ENCODE results near the gene DCTPP1. TPM values are rescaled to one million over a fixed set of nuclear protein-coding genes. Genes with fewer than 3 reads are reported as not detected.

Gene DCTPP1
- total and polyA plus RNA-seq, 2 of the 13 experiments (the other 11 are each of a cell fraction or from before 2014, with no cell fraction given), result 54.8 to 74.4 TPM

DNA sequence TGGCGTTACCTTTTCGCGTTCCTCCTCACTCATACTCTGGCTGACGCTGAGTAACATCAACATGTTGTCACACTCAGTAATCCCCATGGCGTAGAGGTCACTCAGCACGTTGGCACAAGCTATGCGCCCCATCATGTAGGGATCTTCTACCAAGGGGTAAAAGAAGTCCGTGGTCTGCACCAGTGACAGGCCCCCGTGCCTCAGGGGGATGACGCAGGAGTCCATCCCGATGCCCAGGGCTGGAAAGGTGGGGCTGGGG lies 15.2 kb upstream of the DCTPP1 start (continued):
- TF ChIP-seq MAFK (conservative IDR thresholded peaks at IDR 0.05 in 1 of 2, IDR thresholded peaks at IDR 0.05 in 1 of 2; ENCODE audit: low read length in 2 of 2) (no peak), ZNF24 (IDR thresholded peaks at IDR 0.05) (no peak), ZNF564 (CRISPR knock-in tag; IDR thresholded peaks at IDR 0.05) (no peak), JARID2 (CRISPR knock-in tag; IDR thresholded peaks at IDR 0.05; ENCODE audit: insufficient replicate concordance) (no peak), PAF1 (CRISPR knock-in tag; IDR thresholded peaks at IDR 0.05) (peak; percentile 36; the same call in 1 of the 2 replicates), ZNF879 (CRISPR knock-in tag; IDR thresholded peaks at IDR 0.05) (no peak), MLLT10 (CRISPR knock-in tag; IDR thresholded peaks at IDR 0.05) (no peak), POLR2AphosphoS2 (IDR thresholded peaks at IDR 0.05; ENCODE audit: low read depth, low read length) (no peak)

GRCh38 chr16:30444231-30445148 lies 14.7 kb upstream of the DCTPP1 start:
- ChIA-PET POLR2A (interaction anchor here (0.5 to 4.2 kb wide), 18 partner anchors 11 to 166 kb away, joined by 3 to 36 read pairs (median 4); partner anchors contain the start of genes DCTPP1, ITGAL, ZNF688 and ZNF689), CTCF (ENCODE audit: low intra/inter-chr PET ratio, low total read pairs) (interaction anchor here (1.6 kb wide), 1 partner anchor 14 kb away, joined by 4 read pairs; the partner anchor contains the start of gene DCTPP1)
- peaks cover 24% of the 10 kb centered on the region for H4K20me1 ChIP-seq (ENCODE audit: insufficient read depth, low read length)
- H3K4me3 ChIP-seq (replicated peaks in 1 of 3; ENCODE audit: insufficient read depth in 1 of 3, low read depth in 2 of 3, low read length in 3 of 3), result peak overlapping the region; percentile 86 to 92 (median 91)
- no peak for DNase-seq (ENCODE audit: low spot score)
- H2AFZ ChIP-seq (ENCODE audit: low read length), result no peak overlapping the region
- peak overlapping the region; percentile 87 for H3K4me2 ChIP-seq (ENCODE audit: low read depth, low read length)
- TSS peak; percentile 79 for BruUV-seq (replicated peaks)
- H3K27ac ChIP-seq (ENCODE audit: extremely low read length, insufficient read depth, low read length), result peak overlapping the region; percentile 95
- no peaks in the 10 kb centered on the region for H3K9me3 ChIP-seq (ENCODE audit: low read length)
- peak overlapping the region; percentile 96 for H3K9ac ChIP-seq (ENCODE audit: insufficient read depth, low read depth, low read length)
- H3K4me1 ChIP-seq (ENCODE audit: insufficient read depth, low read length), result peaks cover 86% of the 10 kb centered on the region
- no peaks in the 10 kb centered on the region; a peak in 1 of 5 replicates for H3K27me3 ChIP-seq (ENCODE audit: control insufficient read depth in 1 of 2, insufficient read depth in 2 of 2, low read length in 2 of 2)
- intact Hi-C loops (cut with micrococcal nuclease; ENCODE audit: unreplicated experiment), result no loop called here
- peaks cover 27% of the 10 kb centered on the region for H3K79me2 ChIP-seq (ENCODE audit: insufficient read depth, low read length)
- no peaks in the 10 kb centered on the region; a peak in 2 of 5 replicates for H3K36me3 ChIP-seq (replicated peaks in 1 of 2; ENCODE audit: control insufficient read depth in 1 of 2, insufficient read depth in 2 of 2, low read length in 2 of 2)
- in situ Hi-C loops (cut with HindIII; ENCODE audit: extremely low pct_ligation_motif_present, low pct_unique_long_range_greater_than_20kb), result no loop called here
- no peak for FAIRE-seq
- ATAC-seq, result no peak
- WGBS (ENCODE audit: low lambda C conversion rate), result 51% methylated on average over 29 of the region's 29 CpGs
- no peak for TF ChIP-seq ZNF362 (CRISPR knock-in tag; IDR thresholded peaks at IDR 0.05; ENCODE audit: borderline replicate concordance)
- no peak for TF ChIP-seq RBM39 (IDR thresholded peaks at IDR 0.05; ENCODE audit: low read depth, low read length, poor library complexity, severe bottlenecking)
- TF ChIP-seq KMT2B (CRISPR knock-in tag; IDR thresholded peaks at IDR 0.05), result no peak
- TF ChIP-seq HDAC6 (IDR thresholded peaks at IDR 0.05; ENCODE audit: low read depth, low read length), result no peak
- no peak for TF ChIP-seq ZNF20 (CRISPR knock-in tag; IDR thresholded peaks at IDR 0.05)
- TF ChIP-seq, protein P1, sequence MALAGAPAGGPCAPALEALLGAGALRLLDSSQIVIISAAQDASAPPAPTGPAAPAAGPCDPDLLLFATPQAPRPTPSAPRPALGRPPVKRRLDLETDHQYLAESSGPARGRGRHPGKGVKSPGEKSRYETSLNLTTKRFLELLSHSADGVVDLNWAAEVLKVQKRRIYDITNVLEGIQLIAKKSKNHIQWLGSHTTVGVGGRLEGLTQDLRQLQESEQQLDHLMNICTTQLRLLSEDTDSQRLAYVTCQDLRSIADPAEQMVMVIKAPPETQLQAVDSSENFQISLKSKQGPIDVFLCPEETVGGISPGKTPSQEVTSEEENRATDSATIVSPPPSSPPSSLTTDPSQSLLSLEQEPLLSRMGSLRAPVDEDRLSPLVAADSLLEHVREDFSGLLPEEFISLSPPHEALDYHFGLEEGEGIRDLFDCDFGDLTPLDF (CRISPR knock-in tag; IDR thresholded peaks at IDR 0.05), result no peak
- TF ChIP-seq HHEX (CRISPR knock-in tag; IDR thresholded peaks at IDR 0.05), result 0 out of 2 replicates have a peak, but pooled peaks have one; percentile 20
- peak; percentile 32 for TF ChIP-seq SAP130 (CRISPR knock-in tag; IDR thresholded peaks at IDR 0.05; ENCODE audit: low read depth)
- TF ChIP-seq, protein P2, sequence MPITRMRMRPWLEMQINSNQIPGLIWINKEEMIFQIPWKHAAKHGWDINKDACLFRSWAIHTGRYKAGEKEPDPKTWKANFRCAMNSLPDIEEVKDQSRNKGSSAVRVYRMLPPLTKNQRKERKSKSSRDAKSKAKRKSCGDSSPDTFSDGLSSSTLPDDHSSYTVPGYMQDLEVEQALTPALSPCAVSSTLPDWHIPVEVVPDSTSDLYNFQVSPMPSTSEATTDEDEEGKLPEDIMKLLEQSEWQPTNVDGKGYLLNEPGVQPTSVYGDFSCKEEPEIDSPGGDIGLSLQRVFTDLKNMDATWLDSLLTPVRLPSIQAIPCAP (CRISPR knock-in tag; IDR thresholded peaks at IDR 0.05; ENCODE audit: low read depth), result no peak
- TF ChIP-seq MIXL1 (CRISPR knock-in tag; IDR thresholded peaks at IDR 0.05), result no peak
- TF ChIP-seq ZNF709 (CRISPR knock-in tag; IDR thresholded peaks at IDR 0.05), result no peak
- TF ChIP-seq ZNF589 (CRISPR knock-in tag; conservative IDR thresholded peaks at IDR 0.05), result no peak

Measured in HepG2 (cell line).